ENCODE data around the gene KBTBD2. TPM values are rescaled to one million over a fixed set of nuclear protein-coding genes. Genes with fewer than 3 reads are reported as not detected.

Gene KBTBD2
- total and polyA plus RNA-seq, 8 donors, result 28.7 to 70.4 (median 61.3) TPM

DNA sequence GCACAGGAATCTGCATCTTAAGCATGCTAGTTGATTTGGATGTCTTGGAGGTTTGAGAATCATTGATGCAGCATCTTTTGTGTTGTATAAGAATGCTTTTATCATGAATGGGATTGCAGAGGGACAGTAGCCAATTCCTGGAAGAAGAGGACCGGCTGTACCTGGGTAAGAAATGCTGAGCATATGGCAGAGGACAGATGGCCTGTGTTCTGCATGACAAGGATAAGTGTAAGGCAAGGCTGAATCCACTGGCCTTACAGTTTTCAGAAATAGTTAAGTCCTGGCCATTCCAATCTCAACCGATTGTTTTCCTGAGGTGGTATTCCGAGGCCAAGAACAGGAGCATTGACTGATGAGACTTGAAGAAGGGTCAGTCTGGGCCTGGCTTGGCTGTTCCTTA, 24.4 kb upstream of the KBTBD2 start:
- Histone ChIP-seq H3K36me3 (peaks cover 0 to 53% of the 10 kb centered on the region in 2 donors), H3K4me1 (no peaks in the 10 kb centered on the region), H3K27me3 (no peaks in the 10 kb centered on the region), H3K27ac (no peak overlapping the region), H3K4me3 (no peak overlapping the region), H3K9me3 (no peaks in the 10 kb centered on the region)
- ATAC-seq, result no peak
- TF ChIP-seq, protein P1, sequence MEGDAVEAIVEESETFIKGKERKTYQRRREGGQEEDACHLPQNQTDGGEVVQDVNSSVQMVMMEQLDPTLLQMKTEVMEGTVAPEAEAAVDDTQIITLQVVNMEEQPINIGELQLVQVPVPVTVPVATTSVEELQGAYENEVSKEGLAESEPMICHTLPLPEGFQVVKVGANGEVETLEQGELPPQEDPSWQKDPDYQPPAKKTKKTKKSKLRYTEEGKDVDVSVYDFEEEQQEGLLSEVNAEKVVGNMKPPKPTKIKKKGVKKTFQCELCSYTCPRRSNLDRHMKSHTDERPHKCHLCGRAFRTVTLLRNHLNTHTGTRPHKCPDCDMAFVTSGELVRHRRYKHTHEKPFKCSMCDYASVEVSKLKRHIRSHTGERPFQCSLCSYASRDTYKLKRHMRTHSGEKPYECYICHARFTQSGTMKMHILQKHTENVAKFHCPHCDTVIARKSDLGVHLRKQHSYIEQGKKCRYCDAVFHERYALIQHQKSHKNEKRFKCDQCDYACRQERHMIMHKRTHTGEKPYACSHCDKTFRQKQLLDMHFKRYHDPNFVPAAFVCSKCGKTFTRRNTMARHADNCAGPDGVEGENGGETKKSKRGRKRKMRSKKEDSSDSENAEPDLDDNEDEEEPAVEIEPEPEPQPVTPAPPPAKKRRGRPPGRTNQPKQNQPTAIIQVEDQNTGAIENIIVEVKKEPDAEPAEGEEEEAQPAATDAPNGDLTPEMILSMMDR (IDR thresholded peaks at IDR 0.05), result no peak
- DNase-seq, result no peak
- intact Hi-C loops (cut with DNase I), result no loop called here

DNA sequence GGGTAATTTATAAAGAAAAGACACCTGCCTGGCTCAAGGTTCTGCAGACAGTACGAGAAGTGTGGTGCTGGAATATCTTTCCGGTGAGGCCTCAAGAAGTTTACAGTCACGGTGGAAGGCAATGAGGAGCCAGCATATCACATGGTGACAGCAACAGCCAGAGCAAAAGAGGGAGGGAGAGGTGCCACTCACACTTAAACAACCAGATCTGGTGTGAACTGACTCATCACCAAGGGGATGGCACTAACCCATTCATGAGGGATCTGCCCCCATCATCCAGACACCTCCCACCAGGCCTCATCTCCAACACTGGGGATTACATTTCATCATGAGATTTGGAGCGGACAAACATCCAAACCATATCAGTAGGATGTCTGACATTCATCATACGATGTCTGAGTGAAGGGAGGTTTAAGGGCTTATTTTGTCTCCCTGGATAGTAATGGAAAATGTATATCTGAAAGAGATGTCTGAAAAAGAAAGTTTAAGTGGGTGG, 23.5 kb upstream of the KBTBD2 start:
- Histone ChIP-seq H3K27me3 (no peaks in the 10 kb centered on the region), H3K9me3 (no peaks in the 10 kb centered on the region), H3K36me3 (peaks cover 0 to 44% of the 10 kb centered on the region in 2 donors), H3K27ac (no peak overlapping the region), H3K4me1 (no peaks in the 10 kb centered on the region), H3K4me3 (no peak overlapping the region)
- ATAC-seq (no peak), DNase-seq (no peak)
- intact Hi-C loops (cut with DNase I), result no loop called here
- TF ChIP-seq, protein P1 (IDR thresholded peaks at IDR 0.05), result no peak

DNA sequence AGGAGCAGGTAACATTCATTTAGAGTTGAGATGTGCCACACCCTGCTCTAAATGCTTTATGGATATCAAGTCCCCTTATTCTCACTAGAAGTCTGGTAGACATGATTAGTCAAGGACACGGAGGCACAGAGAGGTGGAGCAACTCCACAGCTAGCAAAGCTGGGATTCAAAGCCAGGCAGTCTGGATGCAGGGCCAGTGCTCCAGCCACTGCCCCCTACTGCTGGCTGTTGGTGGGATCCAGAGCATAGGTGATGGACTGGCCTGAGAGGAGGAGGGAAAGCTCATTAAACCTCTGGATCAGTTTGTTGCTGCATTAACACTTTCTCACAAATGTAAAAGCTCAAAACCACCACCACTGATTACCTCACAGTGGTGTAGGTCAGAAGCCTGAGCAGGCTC, 22.6 kb upstream of the KBTBD2 start:
- no peak overlapping the region for H3K27ac ChIP-seq
- ATAC-seq (no peak), DNase-seq (no peak)
- H3K4me3 ChIP-seq, result no peak overlapping the region
- H3K9me3 ChIP-seq, result no peaks in the 10 kb centered on the region
- intact Hi-C loops (cut with DNase I), result no loop called here
- TF ChIP-seq, protein P1 (IDR thresholded peaks at IDR 0.05), result no peak
- peaks cover 0 to 37% of the 10 kb centered on the region in 2 donors for H3K36me3 ChIP-seq
- no peaks in the 10 kb centered on the region for H3K27me3 ChIP-seq
- H3K4me1 ChIP-seq, result no peaks in the 10 kb centered on the region

DNA sequence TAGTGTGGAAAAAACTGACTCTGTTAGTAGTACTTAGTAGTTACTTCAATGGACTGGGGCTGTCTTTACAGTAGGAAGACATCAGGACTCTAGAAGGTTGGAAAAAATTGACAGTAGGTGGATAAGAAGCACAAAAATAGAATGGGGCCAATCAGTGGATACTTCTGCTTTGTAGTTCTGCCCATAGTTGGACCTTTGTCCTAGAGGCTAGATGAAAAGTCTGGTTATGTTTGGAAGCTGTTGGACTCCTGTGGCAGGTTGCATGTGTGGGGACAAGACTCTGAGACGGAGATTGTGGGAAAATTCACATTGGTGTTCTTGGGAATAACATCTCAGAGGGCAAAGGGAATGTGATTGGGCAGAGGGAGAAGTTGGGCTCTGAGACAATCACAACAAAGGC, 18.6 kb upstream of the KBTBD2 start:
- no peaks in the 10 kb centered on the region for H3K9me3 ChIP-seq
- ATAC-seq (no peak), DNase-seq (no peak)
- TF ChIP-seq, protein P1 (IDR thresholded peaks at IDR 0.05), result no peak
- H3K4me3 ChIP-seq, result no peak overlapping the region
- H3K4me1 ChIP-seq, result peaks cover 0 to 3% of the 10 kb centered on the region in 2 donors
- H3K27me3 ChIP-seq, result no peaks in the 10 kb centered on the region
- no peak overlapping the region for H3K27ac ChIP-seq
- intact Hi-C loops (cut with DNase I), result no loop called here
- H3K36me3 ChIP-seq, result peaks cover 0 to 2% of the 10 kb centered on the region in 2 donors

DNA sequence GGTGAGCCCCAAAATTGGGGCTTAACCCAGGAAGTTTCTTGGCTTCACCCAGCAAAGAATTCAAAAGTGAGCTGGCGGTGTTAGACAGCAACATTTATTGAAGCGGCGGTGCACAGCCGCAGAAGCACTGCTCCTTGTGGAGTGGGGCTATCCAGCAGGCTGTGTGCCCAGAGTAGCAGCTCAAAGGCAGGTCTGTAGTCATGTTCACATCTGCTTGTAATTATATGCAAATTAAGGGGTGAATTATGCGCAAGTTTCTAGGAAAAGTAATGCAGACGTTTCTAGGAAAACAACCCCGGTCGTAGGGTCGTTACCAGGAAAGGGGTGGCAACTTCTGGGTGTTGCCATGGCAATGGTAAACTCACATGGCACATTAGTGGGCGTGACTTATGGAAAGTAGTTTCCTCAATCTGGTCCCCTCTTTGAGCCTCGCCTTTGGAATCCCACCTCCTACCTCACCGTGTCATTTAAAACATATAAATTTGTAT, 13.7 kb upstream of the KBTBD2 start:
- DNase-seq (peak in 3 of 4 donors; percentile 63 to 78 (median 63)), ATAC-seq (peak; percentile 94)
- Histone ChIP-seq H3K4me3 (peak overlapping the region in 1 of 2 donors; percentile 20), H3K27ac (peak overlapping the region in 1 of 2 donors; percentile 48), H3K9me3 (no peaks in the 10 kb centered on the region), H3K27me3 (no peaks in the 10 kb centered on the region), H3K36me3 (no peaks in the 10 kb centered on the region), H3K4me1 (peaks cover 0 to 3% of the 10 kb centered on the region in 2 donors)
- intact Hi-C loops (cut with DNase I), result no loop called here
- TF ChIP-seq, protein P1 (IDR thresholded peaks at IDR 0.05), result no peak
